22Rv1 (cell line): ENCODE data around the gene MTMR12.

Experiments
- H3K27ac ChIP-seq: fragments of 450-650 bp; 2 replicates; pipeline ENCODE4 v1.5.1; 2017
- ZFX ChIP-seq: fragments of 450-650 bp; IDR thresholded peaks from 2 replicates; pipeline ENCODE4 v1.6.1; 2017; ENCODE audit warnings: antibody characterized with exemption, borderline replicate concordance
- TF ChIP-seq, protein P1 (sequence below): fragments of 450-650 bp; IDR thresholded peaks from 2 replicates; pipeline ENCODE4 v1.5.1; 2017; ENCODE audit warnings: mild to moderate bottlenecking

Gene MTMR12

DNA sequence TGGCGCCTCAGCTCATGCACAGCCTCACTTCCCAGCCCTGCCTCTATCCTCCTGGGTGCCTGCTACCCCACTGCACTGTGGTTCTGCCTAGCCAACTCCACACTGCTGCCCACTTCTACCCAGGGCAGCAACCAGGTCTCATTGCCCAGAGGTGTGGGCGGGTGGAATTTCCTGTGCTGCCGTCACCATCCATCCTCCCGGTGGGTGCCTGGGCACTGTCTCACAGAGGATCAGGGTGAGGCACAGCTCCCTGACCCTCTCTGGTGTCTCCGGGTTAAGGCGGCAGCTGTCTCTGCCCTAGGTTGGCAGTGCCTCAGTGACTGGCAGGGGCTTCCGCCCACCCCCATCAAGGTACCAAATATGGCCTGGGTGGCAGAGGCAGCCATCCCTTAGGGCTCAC is 4.3 kb upstream of the MTMR12 start:
- no peak for TF ChIP-seq ZFX
- TF ChIP-seq, protein P1, sequence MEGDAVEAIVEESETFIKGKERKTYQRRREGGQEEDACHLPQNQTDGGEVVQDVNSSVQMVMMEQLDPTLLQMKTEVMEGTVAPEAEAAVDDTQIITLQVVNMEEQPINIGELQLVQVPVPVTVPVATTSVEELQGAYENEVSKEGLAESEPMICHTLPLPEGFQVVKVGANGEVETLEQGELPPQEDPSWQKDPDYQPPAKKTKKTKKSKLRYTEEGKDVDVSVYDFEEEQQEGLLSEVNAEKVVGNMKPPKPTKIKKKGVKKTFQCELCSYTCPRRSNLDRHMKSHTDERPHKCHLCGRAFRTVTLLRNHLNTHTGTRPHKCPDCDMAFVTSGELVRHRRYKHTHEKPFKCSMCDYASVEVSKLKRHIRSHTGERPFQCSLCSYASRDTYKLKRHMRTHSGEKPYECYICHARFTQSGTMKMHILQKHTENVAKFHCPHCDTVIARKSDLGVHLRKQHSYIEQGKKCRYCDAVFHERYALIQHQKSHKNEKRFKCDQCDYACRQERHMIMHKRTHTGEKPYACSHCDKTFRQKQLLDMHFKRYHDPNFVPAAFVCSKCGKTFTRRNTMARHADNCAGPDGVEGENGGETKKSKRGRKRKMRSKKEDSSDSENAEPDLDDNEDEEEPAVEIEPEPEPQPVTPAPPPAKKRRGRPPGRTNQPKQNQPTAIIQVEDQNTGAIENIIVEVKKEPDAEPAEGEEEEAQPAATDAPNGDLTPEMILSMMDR: no peak
- H3K27ac ChIP-seq: no peak overlapping the region

DNA sequence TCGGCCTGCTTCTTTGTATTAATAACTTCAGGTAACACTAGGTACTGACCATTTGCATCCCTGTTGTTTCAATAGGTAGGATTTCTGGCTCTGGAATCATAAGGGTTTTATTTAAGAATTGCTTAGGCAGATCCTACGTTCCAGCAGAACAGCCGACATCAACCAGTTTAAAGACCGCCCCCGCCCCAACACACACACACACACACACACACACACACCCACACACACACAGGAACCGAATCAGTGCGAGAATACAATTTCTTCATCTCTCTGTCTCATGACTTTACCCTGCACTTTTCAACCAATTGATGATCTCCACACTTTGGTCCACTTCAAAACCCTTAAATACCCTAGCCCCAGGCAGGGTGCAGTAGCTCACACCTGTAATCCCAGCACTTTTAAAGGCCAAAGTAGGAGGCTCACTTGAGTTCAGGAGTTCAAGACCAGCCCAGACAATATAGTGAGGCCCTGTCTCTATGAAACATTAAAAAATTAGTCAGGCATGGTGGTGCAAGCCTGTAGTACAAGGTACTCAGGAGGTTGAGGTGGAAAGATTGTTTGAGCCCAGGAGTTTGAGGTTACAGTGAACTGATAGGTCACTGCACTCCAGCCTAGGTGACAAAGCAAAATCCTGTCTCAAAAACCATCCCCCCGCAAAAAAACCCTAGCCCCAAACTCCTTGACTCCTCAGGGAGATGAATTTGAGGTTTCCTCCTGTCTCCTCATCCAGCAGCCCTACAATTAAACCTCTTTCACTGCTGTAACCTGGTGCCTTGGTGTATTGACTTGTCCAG is 2.7 kb upstream of the MTMR12 start:
- no peak overlapping the region for H3K27ac ChIP-seq
- TF ChIP-seq, protein P1: no peak
- no peak for TF ChIP-seq ZFX

DNA sequence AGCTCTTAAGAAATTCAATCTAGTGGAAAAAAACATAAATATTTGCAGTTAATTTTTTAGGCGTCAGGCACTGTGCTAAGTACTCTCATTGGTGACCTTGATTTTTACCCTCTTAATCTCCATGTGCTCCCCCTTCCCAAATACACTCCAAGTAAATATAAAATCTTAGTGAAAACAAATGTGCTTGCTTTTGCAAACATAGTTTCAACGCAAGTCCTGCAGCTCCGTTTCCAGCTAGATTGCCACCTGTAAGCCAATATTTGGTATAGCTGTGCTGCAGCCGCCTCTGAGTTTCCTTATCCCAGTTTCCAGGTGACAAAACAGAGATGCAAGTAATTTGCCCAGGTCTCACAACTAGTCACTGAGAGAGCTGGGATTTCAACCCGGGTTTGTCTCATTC is 1.9 kb upstream of the MTMR12 start:
- TF ChIP-seq, protein P1: no peak
- TF ChIP-seq ZFX: no peak
- H3K27ac ChIP-seq: no peak overlapping the region

DNA sequence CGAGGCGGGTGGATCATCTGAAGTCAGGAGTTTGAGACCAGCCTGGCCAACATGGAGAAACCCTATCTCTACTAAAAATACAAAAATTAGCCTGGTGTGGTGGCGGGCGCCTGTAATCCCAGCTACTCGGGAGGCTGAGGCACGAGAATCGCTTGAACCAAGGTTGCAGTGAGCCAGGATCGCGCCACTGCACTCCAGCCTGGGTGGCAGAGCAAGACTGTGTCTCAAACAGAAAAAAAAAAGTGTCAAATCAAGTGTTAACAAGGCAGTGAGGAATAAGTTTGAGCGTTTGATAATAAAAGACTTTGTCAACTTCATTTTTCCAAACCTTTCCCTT is 1.4 kb upstream of the MTMR12 start:
- H3K27ac ChIP-seq: peak overlapping the region; percentile 89

DNA sequence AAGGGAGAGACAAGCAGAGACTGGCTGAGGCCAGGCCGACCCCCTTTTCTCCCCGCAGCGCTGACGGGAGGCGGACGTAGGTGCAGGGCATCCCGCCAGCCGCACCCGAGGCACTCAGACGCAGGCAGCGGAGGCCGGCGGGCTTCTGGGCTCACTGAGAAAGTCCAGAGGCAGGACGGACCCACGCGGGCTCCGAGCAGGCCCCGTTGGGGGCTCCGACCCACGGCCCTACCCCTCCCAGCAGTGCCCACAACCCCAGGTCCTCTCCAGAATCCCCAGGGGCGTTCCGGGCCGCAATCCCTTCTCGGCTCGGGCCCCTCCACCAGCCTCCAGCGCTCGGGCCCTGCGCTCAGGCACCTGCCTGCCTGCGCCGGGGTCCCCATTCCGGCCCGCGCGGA is 543 bp downstream of the MTMR12 start:
- H3K27ac ChIP-seq: peak overlapping the region; percentile 89
- TF ChIP-seq, protein P1: no peak
- no peak for TF ChIP-seq ZFX

DNA sequence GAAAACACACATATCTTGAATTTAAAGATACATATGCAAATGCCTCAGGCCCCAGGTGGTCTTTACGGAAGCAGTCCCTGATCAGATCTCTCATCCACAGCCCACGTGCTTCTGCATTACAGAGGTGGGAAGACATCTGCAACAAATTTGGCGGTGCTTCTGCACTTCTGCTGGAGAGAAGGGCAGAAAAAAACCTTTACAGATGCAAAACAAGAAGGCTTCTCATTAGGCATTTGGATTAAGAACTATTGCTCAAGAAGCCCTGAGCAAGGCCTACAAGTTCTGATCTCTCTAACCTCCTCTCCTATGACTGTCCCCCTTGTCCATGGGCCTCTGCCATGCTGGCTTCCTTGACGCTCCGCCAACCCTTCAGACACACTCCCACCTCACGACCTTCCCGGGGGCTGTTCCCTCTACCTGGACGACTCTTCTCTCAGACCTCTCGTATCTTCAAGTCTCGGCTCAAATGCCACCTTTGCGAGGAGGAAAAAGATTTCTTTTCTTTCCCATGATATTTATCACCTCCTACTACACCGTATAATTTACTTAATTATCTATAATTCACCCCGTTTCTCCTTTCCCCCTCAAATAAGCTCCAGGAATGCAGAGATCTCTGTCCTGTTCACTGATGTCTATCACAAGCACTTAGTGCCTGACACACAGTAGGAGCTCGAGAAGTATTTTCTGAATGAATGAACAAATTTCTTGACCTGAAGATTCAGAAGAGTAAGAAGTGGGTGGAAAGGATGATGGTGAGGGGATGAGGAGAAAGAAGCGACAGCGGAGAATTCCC is 1.1 kb downstream of the MTMR12 start:
- peak overlapping the region; percentile 89 for H3K27ac ChIP-seq
- TF ChIP-seq ZFX: no peak
- TF ChIP-seq, protein P1: no peak

DNA sequence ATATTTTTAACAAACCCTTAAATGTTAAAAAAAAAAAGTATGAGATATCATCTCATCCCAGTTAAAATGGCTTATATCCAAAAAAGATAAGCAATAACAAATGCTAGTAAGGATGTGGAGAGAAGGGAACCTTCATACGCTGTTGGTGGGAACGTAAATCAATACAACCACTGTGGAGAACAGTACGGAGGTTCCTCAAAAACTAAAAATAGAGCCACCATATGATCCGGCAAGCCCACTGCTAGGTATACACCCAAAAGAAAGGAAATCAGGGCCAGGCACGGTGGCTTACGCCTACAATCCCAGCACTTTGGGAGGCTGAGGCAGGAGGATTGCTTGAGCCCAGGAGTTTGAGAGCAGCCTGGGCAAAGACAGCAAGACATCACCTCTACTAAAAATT is 3.0 kb downstream of the MTMR12 start:
- no peak for TF ChIP-seq ZFX
- TF ChIP-seq, protein P1: no peak
- H3K27ac ChIP-seq: no peak overlapping the region

DNA sequence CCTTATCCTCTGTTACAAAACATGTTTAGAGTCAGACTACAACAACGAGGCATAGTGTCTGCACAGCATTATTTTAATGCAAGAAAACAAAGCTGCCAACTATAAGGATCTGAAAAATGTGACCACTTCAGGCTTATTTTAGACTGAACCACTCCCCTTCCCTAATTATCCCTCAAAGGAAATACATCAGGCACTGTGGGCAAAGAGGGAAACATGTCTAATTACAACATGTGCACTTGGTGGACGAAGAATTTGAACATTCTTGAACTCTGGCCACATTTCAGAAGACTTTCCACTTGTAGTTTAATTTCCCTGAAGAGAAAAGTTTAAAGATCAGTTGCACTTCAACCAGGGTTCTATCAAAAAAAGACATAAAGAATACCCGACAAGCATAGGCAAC is 3.8 kb downstream of the MTMR12 start:
- no peak overlapping the region for H3K27ac ChIP-seq
- TF ChIP-seq, protein P1: no peak
- no peak for TF ChIP-seq ZFX
